Uterus (tissue), 2 donors: ENCODE results near the gene ZNF526.

Source experiments
- CTCF ChIP-seq, 4 experiments: fragments of 200-600 bp in 2 of 4; fragments of 450-650 bp in 2 of 4; sonication (generic) in 2 of 4; IDR thresholded peaks; one replicate each; pipeline ENCODE4 v1.5.1; 2016 to 2019; ENCODE audit warnings: antibody characterized with exemption in 4 of 4, mild to moderate bottlenecking in 2 of 4, moderate library complexity in 1 of 4
- POLR2A ChIP-seq, 2 donors: fragments of 450-650 bp; IDR thresholded peaks; one replicate each; pipeline ENCODE4 v1.6.1; 2016; ENCODE audit warnings: antibody characterized with exemption in 2 of 2, mild to moderate bottlenecking in 1 of 2, moderate library complexity in 1 of 2

- no peak for TF ChIP-seq CTCF (IDR thresholded peaks at IDR 0.05)
- no peak for TF ChIP-seq POLR2A (IDR thresholded peaks at IDR 0.05)
Measured at GRCh38 chr19:42234364-42234763, 14.3 kb downstream of the ZNF526 start.
